Hepatocyte (in vitro differentiated cells): ENCODE results near the gene NRG3.

Experiments
- EZH2 ChIP-seq: fragments of 200-600 bp; sonication (generic); IDR thresholded peaks from 2 replicates; pipeline ENCODE4 v1.6.1; 2016; ENCODE audit warnings: antibody characterized with exemption, mild to moderate bottlenecking, borderline replicate concordance
- EZH2phosphoT487 ChIP-seq: fragments of 200-600 bp; sonication (generic); IDR thresholded peaks from one replicate; pipeline ENCODE4 v1.6.1; 2018; ENCODE audit warnings: antibody characterized with exemption, mild to moderate bottlenecking, low read depth, moderate library complexity; ENCODE audit not compliant: unreplicated experiment, severe bottlenecking
- TF ChIP-seq, protein P1 (sequence below): fragments of 200-600 bp; sonication (generic); IDR thresholded peaks from 2 replicates; pipeline ENCODE4 v1.5.1; 2016; ENCODE audit warnings: antibody characterized with exemption, mild to moderate bottlenecking; ENCODE audit not compliant: poor library complexity

DNA sequence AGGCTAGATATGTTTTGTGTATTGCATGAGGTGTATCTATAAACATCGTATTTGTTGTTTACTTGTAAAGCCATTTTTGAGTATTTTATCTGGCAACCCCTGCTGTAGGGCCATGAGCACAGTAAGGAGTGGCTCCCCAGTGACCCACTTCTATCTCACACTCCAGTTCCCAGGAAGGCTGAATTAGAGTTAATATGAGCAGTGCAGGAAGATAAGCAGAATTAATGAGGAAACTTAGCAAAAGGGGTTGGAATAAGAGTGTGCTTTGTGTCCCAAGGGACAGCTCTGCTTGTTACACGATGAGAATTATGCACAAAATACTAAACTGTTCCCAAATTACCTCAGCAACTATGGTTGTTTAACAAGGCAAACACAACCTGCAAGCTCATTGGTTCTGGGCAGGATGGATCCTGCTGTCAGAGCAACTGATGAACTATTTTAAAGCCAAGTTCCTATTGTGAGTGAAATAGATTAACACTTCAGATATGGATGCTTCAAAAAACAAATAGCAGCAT, 1005.8 kb downstream of the NRG3 start:
- TF ChIP-seq, protein P1, sequence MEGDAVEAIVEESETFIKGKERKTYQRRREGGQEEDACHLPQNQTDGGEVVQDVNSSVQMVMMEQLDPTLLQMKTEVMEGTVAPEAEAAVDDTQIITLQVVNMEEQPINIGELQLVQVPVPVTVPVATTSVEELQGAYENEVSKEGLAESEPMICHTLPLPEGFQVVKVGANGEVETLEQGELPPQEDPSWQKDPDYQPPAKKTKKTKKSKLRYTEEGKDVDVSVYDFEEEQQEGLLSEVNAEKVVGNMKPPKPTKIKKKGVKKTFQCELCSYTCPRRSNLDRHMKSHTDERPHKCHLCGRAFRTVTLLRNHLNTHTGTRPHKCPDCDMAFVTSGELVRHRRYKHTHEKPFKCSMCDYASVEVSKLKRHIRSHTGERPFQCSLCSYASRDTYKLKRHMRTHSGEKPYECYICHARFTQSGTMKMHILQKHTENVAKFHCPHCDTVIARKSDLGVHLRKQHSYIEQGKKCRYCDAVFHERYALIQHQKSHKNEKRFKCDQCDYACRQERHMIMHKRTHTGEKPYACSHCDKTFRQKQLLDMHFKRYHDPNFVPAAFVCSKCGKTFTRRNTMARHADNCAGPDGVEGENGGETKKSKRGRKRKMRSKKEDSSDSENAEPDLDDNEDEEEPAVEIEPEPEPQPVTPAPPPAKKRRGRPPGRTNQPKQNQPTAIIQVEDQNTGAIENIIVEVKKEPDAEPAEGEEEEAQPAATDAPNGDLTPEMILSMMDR, result no peak
- TF ChIP-seq EZH2 (no peak), EZH2phosphoT487 (no peak)
